SK-N-SH (cell line): ENCODE data around the gene ABHD1. TPM values are rescaled to one million over a fixed set of nuclear protein-coding genes. Genes with fewer than 3 reads are reported as not detected.
A peak's percentile ranks its signal among the peaks of the same experiment; 100 is the strongest.

Experiments
- CTCF ChIA-PET: fragments of 300-600, 350-600 bp; formaldehyde crosslinking; extraction: SDS; loops from one replicate; lab custom pipeline; 2021; lab: Yijun Ruan, JAX
- POLR2A ChIA-PET: fragments of 350-600 bp; sonication (Branson Sonifier 250); formaldehyde crosslinking; extraction: SDS; loops from one replicate; lab custom pipeline; 2020; ENCODE audit warnings: antibody characterized with exemption, inconsistent platforms; lab: Yijun Ruan, JAX
- DNase-seq: peaks from one replicate; pipeline ENCODE4 v3.0.0; 2012
- H2AFZ ChIP-seq: fragments of 200-600 bp; sonication (generic); 2 replicates; pipeline ENCODE4 v1.8.1; 2016; ENCODE audit warnings: antibody characterized with exemption, mild to moderate bottlenecking, low read depth
- H3F3A ChIP-seq: fragments of 200-600 bp; sonication (generic); replicated peaks from 2 replicates; pipeline ENCODE3; 2016; ENCODE audit warnings: antibody characterized with exemption, mild to moderate bottlenecking; ENCODE audit not compliant: insufficient read depth
- H3K27ac ChIP-seq, 2 experiments: fragments of 200-500 bp in 1 of 2; fragments of 200-600 bp in 1 of 2; sonication (Bioruptor generic) in 1 of 2; sonication (generic), shearing (Covaris generic) in 1 of 2; 2 replicates each; pipeline versions ENCODE4 v1.5.1 to v1.6.1; 2014 to 2016; ENCODE audit warnings: low read depth in 2 of 2, inconsistent platforms in 1 of 2, low read length in 1 of 2, mild to moderate bottlenecking in 1 of 2, mixed read lengths in 1 of 2
- H3K27me3 ChIP-seq: fragments of 200-600 bp; sonication (generic), shearing (Covaris generic); 2 replicates; pipeline ENCODE4 v1.6.1; 2016; ENCODE audit warnings: mixed run types; ENCODE audit not compliant: insufficient read depth
- H3K36me3 ChIP-seq, 2 experiments: fragments of 200-500 bp in 1 of 2; fragments of 200-600 bp in 1 of 2; sonication (Bioruptor generic) in 1 of 2; sonication (generic) in 1 of 2; replicated peaks in 1 of 2; 2 replicates each; pipeline versions ENCODE3 to v1.5.1; 2014 to 2016; ENCODE audit warnings: low read length in 1 of 2, mild to moderate bottlenecking in 1 of 2; ENCODE audit not compliant: insufficient read depth in 2 of 2, control insufficient read depth in 1 of 2
- H3K4me1 ChIP-seq, 2 experiments: fragments of 200-500 bp in 1 of 2; fragments of 200-600 bp in 1 of 2; sonication (Bioruptor generic) in 1 of 2; sonication (generic), shearing (Covaris generic) in 1 of 2; 2 replicates each; pipeline versions ENCODE4 v1.5.1 to v1.6.1; 2014 to 2016; ENCODE audit warnings: low read depth in 1 of 2, low read length in 1 of 2, mixed run types in 1 of 2; ENCODE audit not compliant: insufficient read depth in 2 of 2, control insufficient read depth in 1 of 2
- H3K4me2 ChIP-seq: fragments of 200-600 bp; sonication (generic), shearing (Covaris generic); 2 replicates; pipeline ENCODE4 v1.6.1; 2017; ENCODE audit warnings: mixed run types
- H3K4me3 ChIP-seq, 2 experiments: fragments of 200-500 bp in 1 of 2; fragments of 200-600 bp in 1 of 2; sonication (Bioruptor generic) in 1 of 2; sonication (generic), shearing (Covaris generic) in 1 of 2; 2 replicates each; pipeline versions ENCODE4 v1.5.1 to v1.8.1; 2014 to 2016; ENCODE audit warnings: low read depth in 2 of 2, inconsistent platforms in 1 of 2, low read length in 1 of 2, mild to moderate bottlenecking in 1 of 2, mixed read lengths in 1 of 2, moderate library complexity in 1 of 2
- H3K79me2 ChIP-seq: fragments of 200-600 bp; sonication (generic); 2 replicates; pipeline ENCODE4 v1.8.1; 2017; ENCODE audit warnings: mild to moderate bottlenecking; ENCODE audit not compliant: insufficient read depth
- H3K9ac ChIP-seq: fragments of 200-600 bp; sonication (generic); 2 replicates; pipeline ENCODE4 v1.6.1; 2017; ENCODE audit warnings: mixed run types
- H3K9me2 ChIP-seq: fragments of 200-600 bp; sonication (generic); 2 replicates; pipeline ENCODE4 v1.6.1; 2017; ENCODE audit warnings: mixed run types
- H3K9me3 ChIP-seq: fragments of 200-600 bp; sonication (generic); 2 replicates; pipeline ENCODE4 v1.6.1; 2017; ENCODE audit warnings: mixed run types, mild to moderate bottlenecking, moderate library complexity
- H4K20me1 ChIP-seq: fragments of 200-600 bp; sonication (generic); 2 replicates; pipeline ENCODE4 v1.6.1; 2017; ENCODE audit warnings: mild to moderate bottlenecking, mixed run types; ENCODE audit not compliant: insufficient read depth
- ELF1 ChIP-seq: IDR thresholded peaks from 2 replicates; pipeline ENCODE4 v1.4.0; 2012
- MAX ChIP-seq: IDR thresholded peaks from 2 replicates; pipeline ENCODE4 v1.4.0; 2012; ENCODE audit warnings: low read depth
- MEF2A ChIP-seq: IDR thresholded peaks from 2 replicates; pipeline ENCODE4 v1.4.0; 2012; ENCODE audit warnings: low read depth, borderline replicate concordance
- NRF1 ChIP-seq: IDR thresholded peaks from 2 replicates; pipeline ENCODE4 v1.6.1; 2012; ENCODE audit warnings: low read depth, mild to moderate bottlenecking, low read length
- RAD21 ChIP-seq: IDR thresholded peaks from 2 replicates; pipeline ENCODE4 v1.6.1; 2012; ENCODE audit warnings: mild to moderate bottlenecking, low read length
- RCOR1 ChIP-seq: fragments of 150-350 bp; IDR thresholded peaks from 2 replicates; pipeline ENCODE4 v1.6.1; 2017; ENCODE audit warnings: antibody characterized with exemption, low read length
- REST ChIP-seq: IDR thresholded peaks from 2 replicates; pipeline ENCODE4 v1.6.1; 2012; ENCODE audit warnings: mild to moderate bottlenecking, low read depth, low read length, moderate library complexity
- RFX5 ChIP-seq: IDR thresholded peaks from 2 replicates; pipeline ENCODE4 v1.6.1; 2012; ENCODE audit warnings: mild to moderate bottlenecking, improper control_type of control experiment, low read length
- RXRA ChIP-seq: IDR thresholded peaks from 2 replicates; pipeline ENCODE4 v1.4.0; 2012; ENCODE audit warnings: low read depth, mild to moderate bottlenecking, borderline replicate concordance
- SIN3A ChIP-seq: IDR thresholded peaks from 2 replicates; pipeline ENCODE4 v1.6.1; 2012; ENCODE audit warnings: low read depth, mild to moderate bottlenecking, low read length, moderate library complexity, borderline replicate concordance
- TEAD4 ChIP-seq: IDR thresholded peaks from 2 replicates; pipeline ENCODE4 v1.4.0; 2012; ENCODE audit warnings: mild to moderate bottlenecking, borderline replicate concordance; ENCODE audit not compliant: insufficient read depth
- USF2 ChIP-seq: fragments of 150-350 bp; IDR thresholded peaks from 2 replicates; pipeline ENCODE4 v1.6.1; 2017; ENCODE audit warnings: antibody characterized with exemption, low read length, low read depth, borderline replicate concordance
- ZBTB33 ChIP-seq: IDR thresholded peaks from 2 replicates; pipeline ENCODE4 v1.4.0; 2012; ENCODE audit warnings: low read depth, borderline replicate concordance
- WGBS: methylation state at CpG from one replicate; pipeline ENCODE4 v1.1.6; 2017; ENCODE audit warnings: low lambda C conversion rate; 5-methylcytosine and 5-hydroxymethylcytosine counted together
- polyA plus RNA-seq, 3 experiments: library from polyadenylated mRNA; depleted of rRNA; stranded (reverse); fragments of >200 nt; gene quantifications; 2 replicates each; pipeline ENCODE4 v1.2.3, GENCODE V29; 2012

Gene ABHD1
- polyA plus RNA-seq, 1 of the 3 experiments (the other 2 are of a cell fraction), result 3.3 TPM

- Histone ChIP-seq H3K36me3 (peaks cover 16 to 38% of the 10 kb centered on the region in 2 experiments), H2AFZ (no peak overlapping the region), H3K9me2 (no peaks in the 10 kb centered on the region), H3K27me3 (no peaks in the 10 kb centered on the region), H3F3A (peaks cover 13% of the 10 kb centered on the region), H4K20me1 (peaks cover 16% of the 10 kb centered on the region; the same call in 1 of the 2 replicates)
- 87% methylated on average over 27 of the region's 38 CpGs for WGBS
- DNase-seq, result no peak
- no peak for TF ChIP-seq SIN3A
- no peak for TF ChIP-seq RXRA
- TF ChIP-seq ZBTB33, result no peak
- no peak for TF ChIP-seq RAD21
- no peak for TF ChIP-seq RFX5
- TF ChIP-seq, all 33 proteins: peak for 0
- Histone ChIP-seq H3K79me2 (peaks cover 32% of the 10 kb centered on the region), H3K9me3 (no peaks in the 10 kb centered on the region), H3K4me2 (peak overlapping the region; percentile 100), H3K4me1 (peaks cover 25 to 57% of the 10 kb centered on the region in 2 experiments), H3K4me3 (peak overlapping the region in 1 of 2 experiments; percentile 32; a peak in 1 of 4 replicates), H3K9ac (no peak overlapping the region), H3K27ac (peak overlapping the region; percentile 50 to 99; a peak in 3 of 4 replicates)
- POLR2A ChIA-PET, result interaction anchor here (1.4 to 6.7 kb wide), 3 partner anchors 10 to 32 kb away, joined by 3 to 63 read pairs (median 18); partner anchors contain the start of genes AGBL5 and OST4
- CTCF ChIA-PET, result interaction anchor here (0.9 to 14.6 kb wide), 10 partner anchors 15 to 236 kb away, joined by 3 to 227 read pairs (median 16); partner anchors contain the start of genes AGBL5 and OST4
Observed at GRCh38 chr2:27081984-27082772, 41.4 kb upstream of the ABHD1 start.

- H2AFZ ChIP-seq, result no peak overlapping the region
- no peak overlapping the region for H3K4me2 ChIP-seq
- peaks cover 16 to 38% of the 10 kb centered on the region in 2 experiments for H3K36me3 ChIP-seq
- no peaks in the 10 kb centered on the region for H3K9me2 ChIP-seq
- ChIA-PET POLR2A (interaction anchor here (1.3 to 6.7 kb wide), 4 partner anchors 10 to 32 kb away, joined by 3 to 63 read pairs (median 12); partner anchors contain the start of genes AGBL5 and OST4), CTCF (interaction anchor here (1.0 to 14.6 kb wide), 8 partner anchors 15 to 237 kb away, joined by 5 to 227 read pairs (median 28); partner anchors contain the start of genes AGBL5 and OST4)
- no peak overlapping the region; a peak in 1 of 4 replicates for H3K27ac ChIP-seq
- H3K79me2 ChIP-seq, result peaks cover 32% of the 10 kb centered on the region
- peaks cover 20 to 57% of the 10 kb centered on the region in 2 experiments for H3K4me1 ChIP-seq
- 87% methylated on average over 8 of the region's 27 CpGs for WGBS
- no peak overlapping the region for H3K9ac ChIP-seq
- peaks cover 16% of the 10 kb centered on the region; the same call in 1 of the 2 replicates for H4K20me1 ChIP-seq
- no peak for TF ChIP-seq RFX5
- no peak for TF ChIP-seq RXRA
- TF ChIP-seq USF2, result no peak
- no peak for TF ChIP-seq MEF2A
- no peak for TF ChIP-seq REST
- TF ChIP-seq ELF1, result no peak
- no peak for TF ChIP-seq MAX
- no peak for TF ChIP-seq RCOR1
- TF ChIP-seq TEAD4, result no peak
- TF ChIP-seq NRF1, result no peak
- peaks cover 11% of the 10 kb centered on the region for H3F3A ChIP-seq
- H3K27me3 ChIP-seq, result no peaks in the 10 kb centered on the region
- no peaks in the 10 kb centered on the region for H3K9me3 ChIP-seq
- no peak for DNase-seq
- H3K4me3 ChIP-seq, result no peak overlapping the region
Observed at GRCh38 chr2:27082773-27083409, 40.7 kb upstream of the ABHD1 start.
